ENCODE results near the gene PKNOX2. TPM values are rescaled to one million over a fixed set of nuclear protein-coding genes. Genes with fewer than 3 reads are reported as not detected.

PKNOX2 gene
- total and polyA plus RNA-seq, 7 donors: 0.23 to 4.7 (median 1.4) TPM

GRCh38 chr11:125435461-125436238, 271.1 kb downstream of the PKNOX2 start:
- TF ChIP-seq EP300 (IDR thresholded peaks at IDR 0.05): no peak
- no peak for TF ChIP-seq CTCF (IDR thresholded peaks at IDR 0.05)
- TF ChIP-seq POLR2A (IDR thresholded peaks at IDR 0.05): no peak
- TF ChIP-seq POLR2AphosphoS5 (IDR thresholded peaks at IDR 0.05): no peak
- Histone ChIP-seq H3K27me3 (no peaks in the 10 kb centered on the region), H3K27ac (no peak overlapping the region), H3K4me3 (no peak overlapping the region), H3K4me1 (no peaks in the 10 kb centered on the region), H3K9me3 (no peaks in the 10 kb centered on the region), H3K36me3 (no peaks in the 10 kb centered on the region)
- DNase-seq: no peak
- 65 to 81% methylated on average over 9 of the region's 9 CpGs for WGBS, 2 donors
- intact Hi-C loops (cut with DNase I): no loop called here

- DNase-seq: peak; percentile 24
- WGBS, 2 donors: 59 to 65% methylated on average over 11 of the region's 11 CpGs
- TF ChIP-seq EP300 (IDR thresholded peaks at IDR 0.05) (no peak), POLR2A (IDR thresholded peaks at IDR 0.05) (no peak), CTCF (IDR thresholded peaks at IDR 0.05) (no peak), POLR2AphosphoS5 (IDR thresholded peaks at IDR 0.05) (no peak)
- Histone ChIP-seq H3K36me3 (peaks cover 0 to 26% (median 6%) of the 10 kb centered on the region in 4 donors), H3K9me3 (no peaks in the 10 kb centered on the region), H3K27ac (no peak overlapping the region), H3K4me1 (no peaks in the 10 kb centered on the region), H3K4me3 (no peak overlapping the region), H3K27me3 (no peaks in the 10 kb centered on the region)
- intact Hi-C loops (cut with DNase I): no loop called here
These were observed 277.3 kb downstream of the PKNOX2 start for GRCh38 chr11:125441648-125442410.

- H3K4me3 ChIP-seq: no peak overlapping the region
- no peak for TF ChIP-seq EP300 (IDR thresholded peaks at IDR 0.05)
- H3K36me3 ChIP-seq: peaks cover 0 to 32% (median 6%) of the 10 kb centered on the region in 4 donors
- H3K27me3 ChIP-seq: no peaks in the 10 kb centered on the region
- H3K9me3 ChIP-seq: no peaks in the 10 kb centered on the region
- H3K27ac ChIP-seq: no peak overlapping the region
- peak; percentile 22 for DNase-seq
- H3K4me1 ChIP-seq: no peaks in the 10 kb centered on the region
- intact Hi-C loops (cut with DNase I): no loop called here
- 90 to 94% methylated on average over 6 of the region's 6 CpGs for WGBS, 2 donors
These were observed 278.4 kb downstream of the PKNOX2 start for GRCh38 chr11:125442946-125443345.

DNA sequence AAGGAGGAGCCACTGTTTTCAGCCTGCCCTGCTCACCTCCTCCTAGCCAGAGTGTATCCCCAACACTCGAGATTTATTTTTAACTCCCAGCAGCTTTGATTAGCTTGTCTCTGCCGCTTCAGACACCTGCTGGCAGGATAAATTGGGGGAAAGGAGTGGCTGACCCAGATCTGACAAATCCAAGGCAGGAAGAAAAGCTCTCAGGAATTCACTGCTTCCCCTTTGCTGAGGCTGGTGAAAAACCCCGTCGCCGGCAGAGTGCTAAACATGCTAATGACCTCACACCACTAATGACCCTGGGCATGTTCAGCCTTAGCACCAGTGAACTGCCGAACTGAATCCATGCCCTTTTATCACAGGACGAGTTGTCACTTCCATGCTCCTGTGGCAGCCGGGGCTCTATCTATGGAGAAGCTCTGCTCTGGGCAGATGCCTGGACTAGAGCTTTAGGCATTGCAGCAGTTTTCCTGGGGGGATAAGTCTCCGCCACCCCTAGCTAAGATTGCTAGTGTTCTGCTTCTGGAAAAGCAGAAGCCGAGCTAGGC, 279.3 kb downstream of the PKNOX2 start:
- Histone ChIP-seq H3K4me1 (no peaks in the 10 kb centered on the region), H3K27me3 (no peaks in the 10 kb centered on the region), H3K27ac (no peak overlapping the region), H3K36me3 (peaks cover 0 to 32% (median 6%) of the 10 kb centered on the region in 4 donors), H3K9me3 (no peaks in the 10 kb centered on the region), H3K4me3 (no peak overlapping the region)
- no peak for TF ChIP-seq EP300 (IDR thresholded peaks at IDR 0.05)
- DNase-seq: peak; percentile 28
- intact Hi-C loops (cut with DNase I): no loop called here
- 39 to 43% methylated on average over 10 of the region's 10 CpGs for WGBS, 2 donors

GRCh38 chr11:125445731-125446130, 281.2 kb downstream of the PKNOX2 start:
- intact Hi-C loops (cut with DNase I): no loop called here
- Histone ChIP-seq H3K4me3 (no peak overlapping the region), H3K36me3 (peaks cover 0 to 32% (median 6%) of the 10 kb centered on the region in 4 donors), H3K4me1 (no peaks in the 10 kb centered on the region), H3K27ac (no peak overlapping the region), H3K9me3 (no peaks in the 10 kb centered on the region), H3K27me3 (no peaks in the 10 kb centered on the region)
- peak; percentile 40 for DNase-seq
- TF ChIP-seq POLR2AphosphoS5 (IDR thresholded peaks at IDR 0.05) (no peak), CTCF (IDR thresholded peaks at IDR 0.05) (no peak), POLR2A (IDR thresholded peaks at IDR 0.05) (no peak), EP300 (IDR thresholded peaks at IDR 0.05) (no peak)
- 87 to 89% methylated on average over 12 of the region's 12 CpGs for WGBS, 2 donors

All from sigmoid colon (tissue), 7 donors.